IMR-90 (cell line): Measurements from ENCODE around the gene CSPG5.

ENCODE experiments used
- CEBPB ChIP-seq: IDR thresholded peaks from 2 replicates; pipeline ENCODE4 v1.6.1; 2012; ENCODE audit warnings: low read depth, low read length, improper control_type of control experiment
- CTCF ChIP-seq: conservative IDR thresholded peaks from 2 replicates; pipeline ENCODE4 v1.5.1; 2012; ENCODE audit warnings: mild to moderate bottlenecking, low read depth, low read length, improper control_type of control experiment
- MAZ ChIP-seq: IDR thresholded peaks from 2 replicates; pipeline ENCODE4 v1.6.1; 2012; ENCODE audit warnings: low read depth, mild to moderate bottlenecking, low read length, improper control_type of control experiment, moderate library complexity, borderline replicate concordance
- MXI1 ChIP-seq: IDR thresholded peaks from 2 replicates; pipeline ENCODE4 v1.6.1; 2012; ENCODE audit warnings: low read depth, mild to moderate bottlenecking, low read length, moderate library complexity, borderline replicate concordance
- POLR2A ChIP-seq: IDR thresholded peaks from 2 replicates; pipeline ENCODE4 v1.6.1; 2012; ENCODE audit warnings: mild to moderate bottlenecking, low read depth, low read length
- SMC3 ChIP-seq: fragments of 150-350 bp; IDR thresholded peaks from 2 replicates; pipeline ENCODE4 v1.6.1; 2016; ENCODE audit warnings: low read depth, mild to moderate bottlenecking, antibody characterized with exemption, low read length, moderate library complexity

- TF ChIP-seq MAZ: no peak
- TF ChIP-seq POLR2A: no peak
- no peak for TF ChIP-seq CTCF
- no peak for TF ChIP-seq MXI1
- TF ChIP-seq SMC3: no peak
- TF ChIP-seq CEBPB: no peak
These were observed 9.4 kb upstream of the CSPG5 start for GRCh38 chr3:47588053-47588452.
